OCI-LY1 (cell line): ENCODE data around the gene UBA6.

Experiments used
- EZH2 ChIP-seq: fragments of 200-600 bp; sonication (generic), shearing (Covaris generic); IDR thresholded peaks from 2 replicates; pipeline ENCODE4 v1.8.0; 2017; ENCODE audit warnings: borderline replicate concordance, mixed run types, mild to moderate bottlenecking, antibody characterized with exemption, low read length, moderate library complexity, mixed read lengths
- TF ChIP-seq, protein P1 (sequence below): fragments of 200-600 bp; sonication (generic), shearing (Covaris generic); IDR thresholded peaks from 2 replicates; pipeline ENCODE4 v1.5.1; 2017; ENCODE audit warnings: mild to moderate bottlenecking, antibody characterized with exemption, low read length, moderate library complexity, mixed read lengths

GRCh38 chr4:67685532-67685859, 15.5 kb downstream of the UBA6 start:
- TF ChIP-seq, protein P1, sequence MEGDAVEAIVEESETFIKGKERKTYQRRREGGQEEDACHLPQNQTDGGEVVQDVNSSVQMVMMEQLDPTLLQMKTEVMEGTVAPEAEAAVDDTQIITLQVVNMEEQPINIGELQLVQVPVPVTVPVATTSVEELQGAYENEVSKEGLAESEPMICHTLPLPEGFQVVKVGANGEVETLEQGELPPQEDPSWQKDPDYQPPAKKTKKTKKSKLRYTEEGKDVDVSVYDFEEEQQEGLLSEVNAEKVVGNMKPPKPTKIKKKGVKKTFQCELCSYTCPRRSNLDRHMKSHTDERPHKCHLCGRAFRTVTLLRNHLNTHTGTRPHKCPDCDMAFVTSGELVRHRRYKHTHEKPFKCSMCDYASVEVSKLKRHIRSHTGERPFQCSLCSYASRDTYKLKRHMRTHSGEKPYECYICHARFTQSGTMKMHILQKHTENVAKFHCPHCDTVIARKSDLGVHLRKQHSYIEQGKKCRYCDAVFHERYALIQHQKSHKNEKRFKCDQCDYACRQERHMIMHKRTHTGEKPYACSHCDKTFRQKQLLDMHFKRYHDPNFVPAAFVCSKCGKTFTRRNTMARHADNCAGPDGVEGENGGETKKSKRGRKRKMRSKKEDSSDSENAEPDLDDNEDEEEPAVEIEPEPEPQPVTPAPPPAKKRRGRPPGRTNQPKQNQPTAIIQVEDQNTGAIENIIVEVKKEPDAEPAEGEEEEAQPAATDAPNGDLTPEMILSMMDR, result no peak
- TF ChIP-seq EZH2, result no peak
